HepG2 (cell line): ENCODE data around the gene STAP1. TPM values are rescaled to one million over a fixed set of nuclear protein-coding genes. Genes with fewer than 3 reads are reported as not detected.

Experiments
- ATAC-seq: fragments of 200-7000 bp; cut with Tn5 transposase; 3 replicates; pipeline ENCODE4 v1.9.1; 2020; ENCODE audit warnings: mild to moderate bottlenecking, moderate library complexity
- BruUV-seq: library from RNA; stranded (reverse); fragments of 400-500 nt; replicated peaks from 2 replicates; lab custom pipeline; 2021; lab: Mats Ljungman, UMichigan
- CTCF ChIA-PET: fragments of 300-600 bp; formaldehyde crosslinking; extraction: SDS; loops from one replicate; lab custom pipeline; 2021; ENCODE audit warnings: low total read pairs, inconsistent platforms, low intra/inter-chr PET ratio; lab: Yijun Ruan, JAX
- POLR2A ChIA-PET: fragments of 350-600 bp; sonication (Branson Sonifier 250); formaldehyde crosslinking; loops from one replicate; lab custom pipeline; 2020; ENCODE audit warnings: antibody characterized with exemption, inconsistent platforms; lab: Yijun Ruan, JAX
- DNase-seq: peaks from one replicate; pipeline ENCODE4 v3.0.0-alpha.2; 2015; ENCODE audit warnings: low spot score
- FAIRE-seq: peaks from 3 replicates; lab custom pipeline; 2011; peaks lifted over from hg19 to GRCh38; lab: Jason Lieb, UNC
- H2AFZ ChIP-seq: one replicate; pipeline ENCODE4 v1.6.1; 2011; ENCODE audit warnings: low read length, inconsistent platforms
- H3K27ac ChIP-seq: fragments of 300-600 bp; 3 replicates; pipeline ENCODE4 v1.8.0; 2011; ENCODE audit warnings: mixed run types, mild to moderate bottlenecking, mixed read lengths, low read length, inconsistent platforms; ENCODE audit not compliant: insufficient read depth; ENCODE audit errors: extremely low read length
- H3K27me3 ChIP-seq, 2 experiments: fragments of 200-600 bp in 1 of 2; 2 replicates in 1 of 2; 3 replicates in 1 of 2; pipeline versions ENCODE4 v1.6.0 to v1.8.0; 2011; ENCODE audit warnings: low read length in 2 of 2, mild to moderate bottlenecking in 2 of 2, moderate library complexity in 2 of 2, inconsistent platforms in 1 of 2; ENCODE audit not compliant: insufficient read depth in 2 of 2, control insufficient read depth in 1 of 2
- H3K36me3 ChIP-seq, 2 experiments: fragments of 200-600 bp in 1 of 2; replicated peaks in 1 of 2; 2 replicates in 1 of 2; 3 replicates in 1 of 2; pipeline versions ENCODE4 v1.5.1 to v1.8.0; 2011; ENCODE audit warnings: low read length in 2 of 2, inconsistent platforms in 1 of 2; ENCODE audit not compliant: insufficient read depth in 2 of 2, control insufficient read depth in 1 of 2
- H3K4me1 ChIP-seq: 2 replicates; pipeline ENCODE4 v1.5.1; 2012; ENCODE audit warnings: low read length, inconsistent platforms; ENCODE audit not compliant: insufficient read depth
- H3K4me2 ChIP-seq: 2 replicates; pipeline ENCODE4 v1.6.0; 2011; ENCODE audit warnings: low read depth, low read length, inconsistent platforms
- H3K4me3 ChIP-seq, 3 experiments: fragments of 200-600 bp in 1 of 3; sonication (generic), shearing (Covaris generic) in 1 of 3; replicated peaks in 1 of 3; 2 replicates each; pipeline ENCODE4 v1.5.1; 2011 to 2016; ENCODE audit warnings: low read length in 3 of 3, inconsistent platforms in 2 of 3, low read depth in 2 of 3, mild to moderate bottlenecking in 2 of 3, control low read depth in 1 of 3, mixed read lengths in 1 of 3; ENCODE audit not compliant: insufficient read depth in 1 of 3
- H3K79me2 ChIP-seq: one replicate; pipeline ENCODE4 v1.6.1; 2011; ENCODE audit warnings: low read length, inconsistent platforms; ENCODE audit not compliant: insufficient read depth
- H3K9ac ChIP-seq: 2 replicates; pipeline ENCODE4 v1.6.0; 2011; ENCODE audit warnings: mild to moderate bottlenecking, low read depth, low read length, inconsistent platforms; ENCODE audit not compliant: insufficient read depth
- H3K9me3 ChIP-seq: 2 replicates; pipeline ENCODE4 v1.5.1; 2012; ENCODE audit warnings: mild to moderate bottlenecking, low read length
- H4K20me1 ChIP-seq: 2 replicates; pipeline ENCODE4 v1.6.0; 2011; ENCODE audit warnings: inconsistent platforms, mild to moderate bottlenecking, low read length, moderate library complexity; ENCODE audit not compliant: insufficient read depth
- EP300 ChIP-seq, 3 experiments: sonication (generic) in 1 of 3; formaldehyde crosslinking in 1 of 3; IDR thresholded peaks; 2 replicates each; pipeline versions ENCODE4 v1.5.1 to v1.6.1; 2011 to 2020; ENCODE audit warnings: low read depth in 2 of 3, low read length in 2 of 3, borderline replicate concordance in 1 of 3, improper control_type of control experiment in 1 of 3, mild to moderate bottlenecking in 1 of 3, missing genetic modification reagents in 1 of 3, moderate library complexity in 1 of 3
- ETV6 ChIP-seq: sonication (generic); formaldehyde crosslinking; conservative IDR thresholded peaks from 2 replicates; pipeline ENCODE4 v1.4.0; 2020; ENCODE audit warnings: missing genetic modification reagents
- GATA4 ChIP-seq: sonication (generic); IDR thresholded peaks from 2 replicates; pipeline ENCODE4 v1.6.1; 2016; ENCODE audit warnings: antibody characterized with exemption, low read depth, borderline replicate concordance
- GTF2F1 ChIP-seq: fragments of 150-350 bp; IDR thresholded peaks from 2 replicates; pipeline ENCODE4 v1.6.1; 2014; ENCODE audit warnings: low read length
- HDAC6 ChIP-seq: fragments of 200-600 bp; sonication (generic); IDR thresholded peaks from 2 replicates; pipeline ENCODE4 v1.7.0; 2017; ENCODE audit warnings: mild to moderate bottlenecking, antibody characterized with exemption, low read length, low read depth
- HNRNPL ChIP-seq: fragments of 200-400 bp; formaldehyde crosslinking; IDR thresholded peaks from 2 replicates; pipeline ENCODE4 v1.6.1; 2017; ENCODE audit warnings: mild to moderate bottlenecking, low read depth, low read length
- JUN ChIP-seq: sonication (generic); formaldehyde crosslinking; IDR thresholded peaks from 2 replicates; pipeline ENCODE4 v1.4.0; 2020; ENCODE audit warnings: mild to moderate bottlenecking, missing genetic modification reagents
- NCOA5 ChIP-seq: sonication (generic); formaldehyde crosslinking; IDR thresholded peaks from 2 replicates; pipeline ENCODE4 v1.4.0; 2020; ENCODE audit warnings: missing genetic modification reagents
- RAD21 ChIP-seq: fragments of 450-650 bp; formaldehyde crosslinking; IDR thresholded peaks from 2 replicates; pipeline ENCODE4 v1.5.0; 2020; ENCODE audit warnings: mild to moderate bottlenecking
- RCOR2 ChIP-seq: IDR thresholded peaks from 2 replicates; pipeline ENCODE4 v1.6.1; 2016; ENCODE audit warnings: missing biosample characterization, missing genetic modification reagents
- SALL1 ChIP-seq: sonication (generic); formaldehyde crosslinking; IDR thresholded peaks from 2 replicates; pipeline ENCODE4 v1.8.0; 2022; ENCODE audit warnings: mild to moderate bottlenecking, missing genetic modification reagents
- TFDP2 ChIP-seq: sonication (generic); formaldehyde crosslinking; IDR thresholded peaks from 2 replicates; pipeline ENCODE4 v1.4.0; 2020; ENCODE audit warnings: missing genetic modification reagents
- ZNF335 ChIP-seq: sonication (generic); formaldehyde crosslinking; IDR thresholded peaks from 2 replicates; pipeline ENCODE4 v1.4.0; 2020; ENCODE audit warnings: missing genetic modification reagents
- ZNF446 ChIP-seq: sonication (generic); formaldehyde crosslinking; IDR thresholded peaks from 2 replicates; pipeline ENCODE4 v1.5.0; 2020; ENCODE audit warnings: mild to moderate bottlenecking, missing genetic modification reagents
- ZNF496 ChIP-seq: sonication (generic); formaldehyde crosslinking; IDR thresholded peaks from 2 replicates; pipeline ENCODE4 v1.8.1; 2023; ENCODE audit warnings: mild to moderate bottlenecking, moderate library complexity, missing genetic modification reagents; ENCODE audit not compliant: insufficient replicate concordance
- ZNF597 ChIP-seq: sonication (generic); formaldehyde crosslinking; IDR thresholded peaks from 2 replicates; pipeline ENCODE4 v1.5.0; 2020; ENCODE audit warnings: missing genetic modification reagents
- ZNF614 ChIP-seq: IDR thresholded peaks from 2 replicates; pipeline ENCODE4 v1.6.1; 2018; ENCODE audit warnings: missing biosample characterization, missing genetic modification reagents, inconsistent platforms, borderline replicate concordance
- ZNF883 ChIP-seq: sonication (generic); formaldehyde crosslinking; IDR thresholded peaks from 2 replicates; pipeline ENCODE4 v1.5.1; 2020; ENCODE audit warnings: mild to moderate bottlenecking, missing genetic modification reagents; ENCODE audit errors: not compliant biosample characterization
- ZSCAN22 ChIP-seq: sonication (generic); formaldehyde crosslinking; IDR thresholded peaks from 2 replicates; pipeline ENCODE4 v1.4.0; 2020; ENCODE audit warnings: mild to moderate bottlenecking, missing genetic modification reagents
- WGBS: methylation state at CpG from one replicate; pipeline ENCODE4 v1.1.6; 2017; ENCODE audit warnings: low lambda C conversion rate; 5-methylcytosine and 5-hydroxymethylcytosine counted together
- in situ Hi-C: cut with HindIII; loops from 2 replicates; pipeline ENCODE4 v1.10.0; 2017; ENCODE audit warnings: low pct_unique_long_range_greater_than_20kb; ENCODE audit not compliant: extremely low pct_ligation_motif_present
- intact Hi-C: fragments of 100-400 bp; cut with micrococcal nuclease; formaldehyde crosslinking; loops from one replicate; pipeline ENCODE4 v1.10.0; 2022; ENCODE audit not compliant: unreplicated experiment
- polyA plus RNA-seq, 8 experiments: library from polyadenylated mRNA; depleted of rRNA in 3 of 8; stranded (reverse) in 7 of 8; unstranded in 1 of 8; fragments of >200 nt; fragmentation: Illumina TruSeq in 4 of 8; extraction: Trizol in 4 of 8; gene quantifications; 2 replicates each; pipeline versions ENCODE4 v1.2.1 to v1.2.3, GENCODE V29; 2011 to 2016; ENCODE audit warnings: low read depth in 4 of 8, missing spikeins in 1 of 8, mixed read lengths in 1 of 8; ENCODE audit not compliant: insufficient read depth in 1 of 8
- total RNA-seq, 5 experiments: library from RNA; depleted of rRNA; stranded (reverse); fragments of >200 nt; fragmentation: Illumina TruSeq; extraction: Trizol; gene quantifications; 2 replicates each; pipeline ENCODE4 v1.2.3, GENCODE V29; 2016; ENCODE audit warnings: low read depth in 1 of 5

STAP1 gene
- total and polyA plus RNA-seq, 2 of the 13 experiments (the other 11 are each of a cell fraction or from before 2014, with no cell fraction given): not detected

GRCh38 chr4:67535280-67535840 lies 23.2 kb upstream of the STAP1 start:
- ChIA-PET CTCF (no interaction called here), POLR2A (interaction anchor here (1.5 kb wide), 1 partner anchor 10 kb away, joined by 6 read pairs; the partner anchor contains the start of gene CENPC)
- H3K9me3 ChIP-seq: no peaks in the 10 kb centered on the region
- H3K79me2 ChIP-seq: no peaks in the 10 kb centered on the region
- no peak overlapping the region for H2AFZ ChIP-seq
- H3K27me3 ChIP-seq: no peaks in the 10 kb centered on the region
- no peak overlapping the region for H3K4me3 ChIP-seq
- H3K4me2 ChIP-seq: no peak overlapping the region
- H4K20me1 ChIP-seq: no peaks in the 10 kb centered on the region
- intact Hi-C loops: no loop called here
- H3K4me1 ChIP-seq: no peaks in the 10 kb centered on the region
- H3K27ac ChIP-seq: no peak overlapping the region
- FAIRE-seq: no peak
- no peak for TF ChIP-seq RAD21 (CRISPR knock-in tag)
- no peak for TF ChIP-seq HNRNPL
- no peak for TF ChIP-seq EP300 (IDR thresholded peaks at IDR 0.05; ENCODE audit: low read depth in 2 of 2, low read length in 2 of 2)
- TF ChIP-seq EP300 (CRISPR knock-in tag; IDR thresholded peaks at IDR 0.05; ENCODE audit: borderline replicate concordance): no peak
- TF ChIP-seq TFDP2 (CRISPR knock-in tag): no peak
- no peak for TF ChIP-seq SALL1 (CRISPR knock-in tag)
- no peak for TF ChIP-seq ZNF446
- TF ChIP-seq NCOA5 (CRISPR knock-in tag): no peak
- no peak for TF ChIP-seq ZNF335 (CRISPR knock-in tag)
- TF ChIP-seq ZSCAN22: no peak
- no peak for TF ChIP-seq RCOR2 (CRISPR knock-in tag)
- TF ChIP-seq ZNF883 (CRISPR knock-in tag): no peak
- no peak for TF ChIP-seq JUN (CRISPR knock-in tag)
- TF ChIP-seq ZNF597 (CRISPR knock-in tag): no peak
- TF ChIP-seq ETV6 (CRISPR knock-in tag): no peak
- no peak for TF ChIP-seq HDAC6
- TF ChIP-seq GATA4: no peak
- no peak for TF ChIP-seq GTF2F1
- TF ChIP-seq ZNF496 (CRISPR knock-in tag): no peak
- no peak for TF ChIP-seq ZNF614 (CRISPR knock-in tag)
- TF ChIP-seq, all 625 proteins: peak for 0
- Histone ChIP-seq H3K9ac (no peak overlapping the region), H3K36me3 (peaks cover 4 to 53% of the 10 kb centered on the region in 2 experiments; a peak in 2 of 5 replicates)
- ATAC-seq (no peak), DNase-seq (no peak)
- 98% methylated on average over 2 of the region's 2 CpGs for WGBS
- in situ Hi-C loops: loop anchor here (25.0 kb wide), 1 partner anchor 627 kb away; no protein-coding TSS in a partner anchor
- BruUV-seq: no TSS peak
